Urinary bladder (tissue), 4 donors: Measurements from ENCODE around the gene EFHC1. TPM values are rescaled to one million over a fixed set of nuclear protein-coding genes. Genes with fewer than 3 reads are reported as not detected.

Source experiments
- DNase-seq: peaks from one replicate; pipeline ENCODE4 v3.0.0-alpha.2; 2015; ENCODE audit errors: extremely low spot score
- H3K27ac ChIP-seq: one replicate; pipeline ENCODE4 v1.5.1; 2013; ENCODE audit warnings: low read depth, mild to moderate bottlenecking, moderate library complexity
- H3K36me3 ChIP-seq: one replicate; pipeline ENCODE4 v1.6.1; 2013; ENCODE audit warnings: mild to moderate bottlenecking, moderate library complexity; ENCODE audit not compliant: insufficient read depth
- H3K4me1 ChIP-seq: one replicate; pipeline ENCODE4 v1.6.1; 2013; ENCODE audit warnings: mild to moderate bottlenecking, moderate library complexity; ENCODE audit not compliant: insufficient read depth
- H3K4me3 ChIP-seq: one replicate; pipeline ENCODE4 v1.5.1; 2013; ENCODE audit warnings: low read depth, low read length
- WGBS: extraction: QIAGEN DNeasy Blood & Tissue Kit; methylation state at CpG from one replicate; pipeline ENCODE4 v1.1.7; 2013; 5-methylcytosine and 5-hydroxymethylcytosine counted together
- polyA plus RNA-seq: library from polyadenylated mRNA; stranded (reverse); fragments of 200-250 nt; gene quantifications from one replicate; pipeline ENCODE4 v1.2.3, GENCODE V29; 2013
- total RNA-seq: library from RNA; depleted of rRNA; stranded (reverse); fragments of >200 nt; gene quantifications from one replicate; pipeline ENCODE4 v1.2.3, GENCODE V29; 2014
- donor health status: healthy with polysubstance abuse.
- donor health status: healthy.

EFHC1 gene
- total and polyA plus RNA-seq, 2 donors = 12.8 to 51.2 TPM

- H3K4me3 ChIP-seq = no peak overlapping the region
- H3K36me3 ChIP-seq = no peaks in the 10 kb centered on the region
- no peaks in the 10 kb centered on the region for H3K4me1 ChIP-seq
- H3K27ac ChIP-seq = no peak overlapping the region
- 51% methylated on average over 1 of the region's 1 CpG for WGBS
- no peak for DNase-seq
Measured at GRCh38 chr6:52543262-52543661, 123.1 kb downstream of the EFHC1 start.

DNA sequence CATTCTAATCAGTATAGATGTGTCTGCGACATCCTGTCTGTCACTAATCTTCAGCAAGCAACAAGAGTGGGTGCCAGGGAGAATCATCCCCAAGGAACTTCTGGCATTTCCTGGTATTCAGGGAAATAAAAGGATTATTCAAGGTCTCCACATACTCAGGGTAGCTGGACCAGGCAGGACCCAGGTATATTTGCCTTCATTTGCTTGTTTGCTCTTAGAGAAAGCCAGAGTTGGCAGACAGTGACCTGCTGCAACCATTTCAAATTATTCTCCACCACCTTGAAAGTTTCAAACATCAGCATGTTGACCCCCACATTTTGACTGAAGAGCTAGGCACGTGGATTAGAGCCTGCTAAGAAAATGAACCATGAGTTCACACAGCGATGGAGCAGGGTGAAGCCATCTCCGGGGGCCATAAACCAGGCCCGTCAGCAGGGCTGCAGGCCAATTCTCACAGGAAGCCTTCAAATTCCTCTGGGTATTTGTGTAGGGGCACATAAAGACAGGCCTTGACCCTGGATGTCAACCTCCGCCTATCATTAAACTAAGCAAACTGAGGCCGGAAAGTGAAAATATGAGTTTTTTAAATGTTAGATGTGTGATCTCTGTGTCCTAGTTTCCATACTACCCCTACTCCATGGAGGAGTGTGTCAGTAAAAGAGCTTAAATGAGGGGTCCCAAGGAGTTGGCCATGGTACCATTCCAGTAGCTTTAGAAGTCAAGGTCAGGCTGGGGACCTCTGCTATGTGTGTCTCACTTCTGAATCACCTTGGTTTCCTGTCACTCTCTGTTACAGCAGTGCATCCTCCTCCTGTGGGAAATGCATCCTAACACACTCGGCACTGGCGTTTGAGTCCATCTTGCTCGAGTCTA lies 123.8 kb downstream of the EFHC1 start:
- no peaks in the 10 kb centered on the region for H3K36me3 ChIP-seq
- 57% methylated on average over 10 of the region's 10 CpGs for WGBS
- H3K4me3 ChIP-seq = no peak overlapping the region
- H3K4me1 ChIP-seq = no peaks in the 10 kb centered on the region
- no peak overlapping the region for H3K27ac ChIP-seq
- DNase-seq = no peak

- H3K36me3 ChIP-seq = no peaks in the 10 kb centered on the region
- no peaks in the 10 kb centered on the region for H3K4me1 ChIP-seq
- no peak overlapping the region for H3K4me3 ChIP-seq
- H3K27ac ChIP-seq = no peak overlapping the region
- 71% methylated on average over 9 of the region's 9 CpGs for WGBS
- DNase-seq = no peak
Measured at GRCh38 chr6:52544602-52545405, 124.7 kb downstream of the EFHC1 start.

- H3K4me1 ChIP-seq = no peaks in the 10 kb centered on the region
- no peak overlapping the region for H3K4me3 ChIP-seq
- WGBS = 79% methylated on average over 6 of the region's 6 CpGs
- no peak overlapping the region for H3K27ac ChIP-seq
- DNase-seq = no peak
- no peaks in the 10 kb centered on the region for H3K36me3 ChIP-seq
Measured at GRCh38 chr6:52545406-52546119, 125.4 kb downstream of the EFHC1 start.

DNA sequence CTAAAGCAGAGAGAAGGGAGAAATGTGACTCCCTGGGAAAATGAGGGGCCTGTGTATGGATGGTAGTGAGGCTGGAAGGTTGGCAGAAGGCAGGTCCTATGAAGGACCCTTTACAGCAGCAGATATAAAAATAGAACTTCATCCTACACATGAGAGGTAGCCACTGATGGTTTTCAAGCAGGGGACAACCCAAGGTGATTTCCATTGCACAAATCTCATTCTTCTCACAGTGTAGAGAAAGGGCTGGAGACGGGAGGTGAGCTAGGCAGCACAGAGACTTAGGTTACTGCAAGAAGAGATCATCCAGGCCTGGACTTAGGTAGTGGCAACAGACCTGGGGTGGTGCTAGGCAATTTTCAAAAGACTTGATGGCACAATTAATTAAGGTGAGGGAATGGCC lies 126.0 kb downstream of the EFHC1 start:
- H3K4me1 ChIP-seq = no peaks in the 10 kb centered on the region

DNA sequence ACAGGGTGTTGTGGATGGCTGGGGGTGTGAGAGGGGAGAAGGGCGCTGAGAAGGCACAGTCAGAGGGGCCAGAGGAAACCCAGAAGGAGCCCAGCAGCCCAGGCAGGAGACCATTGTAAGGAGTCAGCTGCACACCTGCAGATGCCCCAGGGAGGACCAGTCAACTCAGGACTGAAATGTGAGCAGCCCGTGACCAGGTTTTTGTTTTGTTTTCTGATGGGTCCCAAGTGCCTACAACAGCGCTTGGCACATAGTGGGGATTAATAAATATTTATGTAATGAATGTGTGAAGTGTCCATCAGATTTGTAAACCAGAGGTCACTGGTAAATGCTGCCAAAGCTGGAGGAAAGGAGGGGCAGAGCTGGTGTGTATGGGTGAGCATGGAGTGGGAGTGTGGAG lies 126.5 kb downstream of the EFHC1 start:
- Histone ChIP-seq H3K36me3 (no peaks in the 10 kb centered on the region), H3K4me1 (no peaks in the 10 kb centered on the region), H3K4me3 (no peak overlapping the region), H3K27ac (no peak overlapping the region)
- DNase-seq = no peak
- WGBS = 81% methylated on average over 3 of the region's 3 CpGs

More for the DNA sequence above, 126.0 kb downstream of the EFHC1 start:
- H3K4me3 ChIP-seq = no peak overlapping the region
- 89% methylated on average over 1 of the region's 1 CpG for WGBS
- no peak for DNase-seq
- H3K27ac ChIP-seq = no peak overlapping the region
- no peaks in the 10 kb centered on the region for H3K36me3 ChIP-seq

DNA sequence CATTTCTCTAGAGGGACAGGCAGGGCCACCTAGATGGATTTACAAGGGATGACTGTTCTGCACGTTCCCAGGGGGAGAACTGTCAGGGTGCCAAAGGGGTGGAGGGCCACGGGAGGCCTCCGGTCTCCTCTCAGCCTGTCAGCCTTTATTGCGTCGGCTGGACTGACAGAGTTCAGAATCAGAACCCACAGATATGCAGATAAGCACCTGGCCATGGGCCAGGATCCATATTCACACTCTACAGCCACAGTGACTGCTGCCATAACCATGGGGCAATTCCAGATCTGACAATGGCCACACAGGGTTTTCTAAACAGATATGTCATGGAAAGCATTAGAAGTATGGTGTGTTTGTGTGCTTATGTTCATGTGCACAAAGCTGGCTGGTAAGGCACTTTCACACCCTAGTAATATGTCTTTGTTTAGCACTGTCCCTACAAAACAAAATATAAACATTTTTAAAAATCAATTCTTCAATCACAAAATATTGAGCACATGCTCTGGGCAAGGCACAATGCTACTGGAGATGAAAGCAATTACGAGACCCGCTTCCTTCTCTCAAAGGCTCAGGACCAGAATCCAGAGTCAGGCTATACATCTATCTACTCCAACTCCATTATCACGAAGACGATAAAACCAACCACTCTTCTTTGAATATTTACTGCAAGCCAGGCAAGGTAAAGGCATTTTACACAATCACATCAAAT lies 127.7 kb downstream of the EFHC1 start:
- Histone ChIP-seq H3K4me1 (no peaks in the 10 kb centered on the region), H3K4me3 (no peak overlapping the region), H3K27ac (no peak overlapping the region), H3K36me3 (no peaks in the 10 kb centered on the region)
- DNase-seq = no peak
- WGBS = 52% methylated on average over 9 of the region's 9 CpGs

DNA sequence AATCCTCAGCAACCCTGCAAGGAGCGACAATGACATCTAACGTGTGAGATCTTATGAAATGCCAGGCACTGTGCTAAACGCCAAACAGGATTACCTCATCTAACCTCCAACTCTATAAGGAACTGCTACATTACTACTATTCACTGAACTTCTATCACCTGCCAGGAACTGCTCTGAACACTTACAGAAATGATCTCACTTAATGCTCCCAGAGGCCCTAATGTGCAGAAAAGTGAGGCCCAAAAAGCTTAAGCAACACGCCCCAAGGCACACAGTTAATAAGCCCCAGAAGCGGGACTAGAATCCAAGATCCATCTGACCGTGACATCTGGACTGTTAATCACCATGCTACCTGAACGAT lies 128.2 kb downstream of the EFHC1 start:
- no peaks in the 10 kb centered on the region for H3K4me1 ChIP-seq
- WGBS = 77% methylated on average over 7 of the region's 7 CpGs
- no peaks in the 10 kb centered on the region for H3K36me3 ChIP-seq

DNA sequence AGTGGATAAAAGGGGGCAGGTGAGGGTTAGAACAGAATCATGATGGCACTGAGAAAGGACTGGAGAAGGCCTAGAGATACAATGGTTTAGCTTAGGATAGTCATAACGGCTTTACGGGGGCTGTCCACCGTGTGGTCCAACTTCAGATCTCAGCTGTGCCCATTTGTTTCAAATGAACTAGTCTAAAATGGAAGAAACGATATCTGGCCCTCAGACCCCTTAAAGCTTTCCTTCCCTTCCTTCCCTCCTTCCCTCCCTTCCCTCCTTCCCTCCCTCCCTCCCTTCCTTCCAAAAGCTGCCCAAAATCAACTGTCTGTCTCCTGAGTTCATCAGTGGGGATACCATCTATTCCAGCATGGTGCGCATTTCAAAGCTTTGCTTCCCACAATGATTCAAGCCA lies 128.9 kb downstream of the EFHC1 start:
- H3K36me3 ChIP-seq = no peaks in the 10 kb centered on the region
- 94% methylated on average over 5 of the region's 5 CpGs for WGBS
- no peak for DNase-seq
- no peak overlapping the region for H3K4me3 ChIP-seq
- no peak overlapping the region for H3K27ac ChIP-seq
- H3K4me1 ChIP-seq = no peaks in the 10 kb centered on the region

More for the DNA sequence above, 128.2 kb downstream of the EFHC1 start:
- no peak for DNase-seq
- no peak overlapping the region for H3K4me3 ChIP-seq
- H3K27ac ChIP-seq = no peak overlapping the region

DNA sequence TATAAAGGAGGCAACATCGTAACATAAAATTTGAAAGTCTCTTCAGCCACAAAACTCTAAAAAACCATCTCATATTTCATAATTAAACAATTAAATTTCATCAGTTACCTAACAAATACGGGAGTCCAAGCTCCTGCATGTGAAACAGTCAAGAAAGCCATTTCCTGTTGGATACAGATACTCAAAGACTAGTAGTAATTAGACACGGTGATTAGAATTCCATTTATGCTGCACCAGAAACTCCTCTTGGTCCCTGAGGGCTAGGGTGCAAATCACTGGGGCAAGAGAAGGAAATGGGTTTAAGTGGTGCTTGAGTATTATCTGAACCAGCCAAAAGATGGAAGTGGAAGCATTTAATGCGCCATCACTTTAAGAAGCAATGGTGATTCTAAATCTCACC lies 129.3 kb downstream of the EFHC1 start:
- Histone ChIP-seq H3K27ac (no peak overlapping the region), H3K4me1 (no peaks in the 10 kb centered on the region), H3K36me3 (no peaks in the 10 kb centered on the region), H3K4me3 (no peak overlapping the region)
- 85% methylated on average over 4 of the region's 4 CpGs for WGBS
- no peak for DNase-seq

DNA sequence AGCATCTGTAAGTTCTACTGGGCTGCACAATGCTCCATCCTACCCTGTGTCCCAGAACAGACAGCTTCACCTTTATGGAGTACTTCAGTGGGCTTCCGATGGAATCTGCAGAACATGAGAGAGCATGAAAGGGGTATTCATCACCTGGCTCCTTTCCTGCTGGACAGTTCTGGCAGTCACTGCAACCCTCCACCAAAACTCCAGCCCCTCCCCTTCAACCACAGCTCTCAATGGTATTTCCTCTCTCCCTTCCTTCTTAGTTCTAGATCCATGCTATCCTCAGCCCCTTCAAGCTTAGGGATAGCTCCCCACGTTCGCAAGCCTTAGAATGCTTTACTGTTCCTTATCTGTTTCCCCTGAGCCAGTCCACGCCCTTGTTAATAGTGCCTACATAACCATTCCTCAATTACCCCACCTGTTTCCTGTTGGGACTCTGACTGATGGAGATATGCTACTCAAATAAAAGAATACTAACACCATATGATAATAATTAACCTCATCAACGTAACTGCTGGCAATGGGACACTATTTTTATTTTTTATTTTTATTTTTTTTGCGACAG lies 130.0 kb downstream of the EFHC1 start:
- Histone ChIP-seq H3K4me1 (no peaks in the 10 kb centered on the region), H3K36me3 (no peaks in the 10 kb centered on the region), H3K27ac (no peak overlapping the region), H3K4me3 (no peak overlapping the region)
- 67% methylated on average over 6 of the region's 6 CpGs for WGBS
- no peak for DNase-seq

DNA sequence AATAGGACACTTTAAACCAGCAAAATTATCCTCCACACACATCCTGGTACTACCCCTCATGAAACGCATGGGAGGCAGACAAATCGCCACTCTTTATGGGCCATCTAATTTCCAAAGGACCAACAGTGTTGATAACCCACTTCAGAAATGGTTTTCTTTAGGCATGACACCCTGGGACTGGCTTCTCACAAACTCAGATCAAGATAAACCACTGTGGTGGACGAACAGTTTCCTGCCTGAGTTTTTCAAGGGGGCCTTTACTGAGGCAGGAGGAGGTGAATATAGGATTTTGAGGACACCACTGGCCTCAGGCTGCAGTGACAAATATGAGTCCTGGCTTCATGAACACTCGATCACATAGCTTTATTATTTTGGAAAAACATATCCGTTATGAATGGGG lies 130.7 kb downstream of the EFHC1 start:
- Histone ChIP-seq H3K4me1 (no peaks in the 10 kb centered on the region), H3K36me3 (no peaks in the 10 kb centered on the region), H3K4me3 (no peak overlapping the region), H3K27ac (no peak overlapping the region)
- WGBS = 60% methylated on average over 5 of the region's 5 CpGs
- no peak for DNase-seq
